HG03060 (cell line): ENCODE measurements around the gene KCNN3.

Source experiments
- ATAC-seq: cut with Tn5 transposase; IDR thresholded peaks from one replicate; pipeline ENCODE4 v1.9.1; 2021; ENCODE audit warnings: low read depth, moderate number of reproducible peaks; ENCODE audit not compliant: unreplicated experiment

KCNN3 gene

DNA sequence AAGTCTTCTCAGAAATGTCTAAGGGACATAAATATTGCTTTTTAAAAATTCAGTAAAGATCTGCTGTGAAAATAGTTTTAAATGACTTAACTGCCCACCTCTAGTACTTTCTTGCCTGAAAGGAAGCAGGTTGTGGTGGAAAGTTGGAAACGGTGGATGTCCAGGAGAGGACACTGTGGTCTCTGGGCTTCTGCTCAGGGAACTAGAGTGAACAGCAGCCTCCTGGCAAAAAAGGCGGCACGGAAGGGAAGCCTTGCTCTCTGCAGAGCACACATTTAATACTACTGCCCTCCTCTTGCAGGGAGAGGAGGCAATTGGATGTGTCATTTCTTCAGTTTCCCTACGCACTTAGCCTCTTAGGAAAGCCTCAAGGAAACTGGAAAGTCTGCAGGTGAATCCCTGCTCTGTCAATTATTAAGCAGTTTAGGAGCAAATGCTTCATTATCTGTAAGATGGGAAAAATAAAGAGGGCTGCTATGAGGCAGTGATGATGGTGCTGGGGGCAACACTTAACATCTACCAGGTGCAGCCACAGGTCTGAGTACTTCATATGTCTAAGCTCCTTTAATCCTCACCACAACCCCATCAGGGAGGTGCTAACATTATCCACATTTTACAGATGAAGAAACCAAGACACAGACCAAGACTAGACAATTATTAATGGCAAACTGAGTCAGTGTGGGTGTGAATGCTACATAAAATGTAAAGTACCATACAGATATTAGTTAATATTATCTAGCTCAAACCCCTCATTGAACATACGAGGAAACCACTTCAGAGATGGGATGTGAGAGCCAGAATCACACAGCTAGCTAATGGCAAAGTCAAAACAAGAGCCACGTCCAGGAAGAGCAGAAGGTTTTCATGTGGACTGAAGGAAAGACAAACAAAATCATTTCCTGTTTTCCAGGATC, 153.2 kb downstream of the KCNN3 start:
- ATAC-seq, result no peak

DNA sequence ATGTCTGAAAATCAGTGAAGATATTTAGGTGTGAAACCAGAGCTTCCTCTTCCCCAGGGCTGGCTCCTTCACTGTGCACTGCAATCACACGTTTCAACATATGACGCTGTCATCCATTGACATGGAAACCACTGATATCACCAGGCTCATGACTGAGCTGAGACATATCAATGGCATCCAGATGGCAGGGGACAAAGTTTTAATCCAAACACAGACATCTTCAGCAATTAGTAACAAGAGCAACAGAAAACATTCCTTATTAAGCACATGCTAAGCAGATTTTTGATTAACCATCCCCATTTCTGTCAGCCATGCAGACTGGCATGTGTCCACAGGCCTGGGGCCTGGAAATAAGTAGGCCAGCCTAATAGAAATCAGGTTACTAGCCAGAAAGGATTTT, 154.1 kb downstream of the KCNN3 start:
- no peak for ATAC-seq

DNA sequence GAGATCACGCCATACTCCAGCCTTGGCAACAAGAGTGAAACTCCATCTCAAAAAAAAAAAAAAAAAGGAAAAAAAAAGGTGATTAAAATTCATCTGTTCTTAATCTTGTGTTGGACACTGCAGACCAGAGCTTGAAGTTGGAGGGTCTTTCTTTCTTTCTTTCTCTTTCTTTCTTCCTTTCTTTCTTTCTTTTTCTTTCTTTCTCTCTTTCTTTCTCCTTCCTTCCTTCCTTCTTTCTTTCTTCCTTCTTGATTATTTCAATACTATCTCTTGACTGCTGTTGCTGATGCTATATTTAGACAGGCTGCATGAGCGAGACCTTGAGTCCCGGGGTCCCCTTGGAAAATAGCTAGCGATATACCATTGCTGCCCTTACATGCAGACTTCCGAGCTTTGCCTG, 154.7 kb downstream of the KCNN3 start:
- no peak for ATAC-seq

DNA sequence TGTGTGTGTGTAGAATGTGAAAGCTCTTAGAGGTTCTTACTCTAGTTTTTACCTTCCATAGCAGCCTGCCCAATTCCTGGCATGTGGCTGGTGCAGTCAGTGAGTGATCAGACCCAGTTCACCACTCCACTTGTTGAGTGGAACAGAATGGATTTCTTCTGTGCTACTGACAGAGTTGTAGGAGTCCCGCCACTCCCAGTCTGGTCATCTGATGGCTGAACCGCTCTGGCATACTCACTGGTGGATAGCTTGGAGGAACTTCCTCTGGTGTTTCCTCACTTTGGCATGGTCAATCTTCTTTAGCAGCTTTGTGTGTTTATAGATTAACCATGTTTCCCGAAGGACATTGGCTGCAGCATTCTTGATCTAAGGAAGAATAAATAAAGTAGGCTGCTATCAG, 155.4 kb downstream of the KCNN3 start:
- no peak for ATAC-seq

DNA sequence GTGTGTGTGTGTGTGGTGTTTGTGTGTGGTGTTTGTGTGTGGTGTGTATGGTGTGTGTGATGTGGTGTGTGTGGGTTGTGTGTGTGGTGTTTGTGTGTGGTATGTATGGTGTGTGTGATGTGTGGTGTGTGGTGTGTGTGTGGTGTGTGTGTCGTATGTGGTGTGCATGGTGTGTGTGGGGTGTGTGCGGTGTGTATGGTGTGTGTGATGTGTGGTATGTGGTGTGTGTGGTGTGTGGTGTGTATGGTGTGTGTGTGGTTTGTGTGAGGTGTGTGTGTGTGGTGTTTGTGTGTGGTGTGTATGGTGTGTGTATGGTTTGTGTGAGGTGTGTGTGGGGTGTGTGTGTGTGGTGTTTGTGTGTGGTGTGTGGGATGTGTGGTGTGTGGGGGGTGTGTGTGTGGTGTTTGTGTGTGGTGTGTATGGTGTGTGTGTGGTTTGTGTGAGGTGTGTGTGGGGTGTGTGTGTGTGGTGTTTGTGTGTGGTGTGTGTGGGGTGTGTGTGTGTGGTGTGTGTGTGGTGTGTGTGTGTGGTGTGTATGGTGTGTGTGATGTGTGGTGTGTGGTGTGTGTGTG, 155.9 kb downstream of the KCNN3 start:
- no peak for ATAC-seq

DNA sequence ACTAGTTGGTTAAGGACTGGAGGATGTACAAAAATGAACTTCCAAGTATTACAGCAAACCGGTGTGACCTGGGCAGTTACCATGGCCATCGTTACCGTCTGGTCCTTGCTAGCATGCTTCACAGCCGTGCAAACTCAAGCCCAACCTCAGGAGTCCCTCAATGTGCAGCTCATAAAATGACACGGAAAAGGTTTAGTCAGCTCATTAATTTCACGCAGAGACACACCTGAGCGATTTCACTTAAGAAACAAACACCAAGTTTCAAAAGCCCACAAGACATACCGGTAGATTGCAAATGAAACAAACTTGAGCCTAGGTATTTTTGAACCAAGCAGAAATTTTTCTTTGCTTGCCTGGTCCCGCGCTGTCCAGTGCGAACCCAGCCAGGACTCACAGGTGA, 157.1 kb downstream of the KCNN3 start:
- ATAC-seq, result no peak

DNA sequence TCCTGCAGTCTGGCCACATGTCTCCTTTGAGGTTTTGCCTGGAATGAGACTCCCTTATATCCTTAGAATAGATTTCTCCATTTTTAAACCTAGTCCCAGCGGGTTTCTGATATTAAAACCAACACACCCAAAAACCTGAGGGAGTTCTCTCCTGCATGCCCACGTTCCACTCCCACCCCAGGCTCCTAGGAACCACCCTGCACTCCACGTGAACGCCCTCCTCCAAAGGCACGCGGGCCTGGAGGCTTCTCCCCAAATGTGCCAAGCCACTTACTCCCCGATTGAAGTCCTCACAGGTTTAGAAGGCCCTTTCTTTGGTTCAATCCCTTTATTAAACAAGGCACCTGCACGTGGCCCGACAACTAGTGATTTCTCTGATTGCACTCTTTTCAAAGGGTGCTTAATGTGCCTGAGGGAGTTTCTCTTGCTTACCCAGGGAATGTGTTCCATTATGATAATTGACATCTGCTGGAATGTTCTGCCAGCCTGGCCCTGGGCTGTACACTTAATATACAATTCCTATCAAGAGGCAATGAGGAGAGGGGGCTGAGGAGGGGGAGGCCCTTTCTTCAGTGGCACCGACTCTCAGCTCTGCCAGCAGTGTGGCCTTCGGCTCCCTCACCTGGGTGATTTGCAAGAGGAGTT, 157.8 kb downstream of the KCNN3 start:
- ATAC-seq, result no peak

DNA sequence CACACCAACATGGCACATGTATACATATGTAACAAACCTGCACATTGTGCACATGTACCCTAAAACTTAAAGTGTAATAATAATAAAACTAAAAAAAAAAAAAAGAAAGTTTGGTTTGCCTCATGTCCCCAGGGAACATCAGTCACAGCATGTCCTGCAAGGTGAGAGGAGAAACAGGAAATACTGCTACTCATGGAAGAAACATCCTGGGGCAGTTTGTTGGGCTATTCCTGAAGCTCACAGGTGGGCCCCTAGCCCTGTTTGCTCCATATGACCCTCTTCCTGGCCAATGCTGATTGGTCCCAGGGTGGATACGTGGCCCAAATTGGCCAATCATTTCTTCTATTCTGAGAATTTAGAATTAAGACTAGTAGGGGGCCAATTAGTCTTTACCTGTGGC, 158.7 kb downstream of the KCNN3 start:
- ATAC-seq, result no peak

DNA sequence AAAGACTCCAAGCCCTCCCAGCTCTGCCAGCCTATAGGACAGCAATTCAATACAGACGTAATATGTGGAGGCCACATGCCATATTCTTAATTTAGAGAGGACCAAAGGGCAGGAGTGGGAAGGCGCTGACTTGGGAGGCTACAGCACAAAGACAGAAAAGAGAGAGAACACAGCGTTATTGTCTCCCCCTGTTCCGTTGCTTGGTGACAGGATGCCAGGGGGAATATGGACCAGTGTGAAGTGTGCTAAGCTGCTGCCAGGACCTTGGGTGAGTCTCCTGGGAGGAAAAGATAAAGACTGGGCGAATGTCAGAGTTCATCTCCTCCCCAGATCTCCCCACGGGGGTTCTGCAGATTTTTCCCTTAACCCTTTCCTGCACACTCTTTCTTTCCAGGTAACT, 160.0 kb downstream of the KCNN3 start:
- ATAC-seq, result no peak

DNA sequence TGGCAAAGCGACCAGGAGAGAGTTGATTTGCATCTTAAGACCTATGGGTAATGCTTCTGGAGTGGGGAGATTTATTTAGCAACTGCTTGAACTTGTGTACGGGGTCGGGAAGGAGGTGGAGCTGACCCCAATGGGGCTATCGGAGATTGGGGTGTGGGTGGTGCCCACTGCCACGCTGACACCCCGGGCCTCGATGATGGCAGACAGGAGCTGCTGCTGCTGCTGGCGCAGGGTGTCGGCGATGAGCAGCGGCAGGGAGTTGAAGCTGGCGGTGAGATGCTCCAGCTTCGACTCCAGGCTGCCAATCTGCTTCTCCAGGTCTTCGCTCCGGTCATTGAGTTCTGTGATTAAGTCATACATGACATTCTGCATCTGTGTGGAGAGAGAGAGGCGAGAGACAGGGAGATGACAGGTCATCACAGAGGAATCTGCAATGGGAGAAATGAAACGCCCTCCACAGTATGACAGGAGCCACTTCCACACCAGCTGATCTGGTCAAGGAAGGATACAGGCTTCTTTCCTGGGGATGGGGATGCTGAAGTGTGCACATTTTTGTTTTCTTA, 162.1 kb downstream of the KCNN3 start:
- ATAC-seq, result no peak

DNA sequence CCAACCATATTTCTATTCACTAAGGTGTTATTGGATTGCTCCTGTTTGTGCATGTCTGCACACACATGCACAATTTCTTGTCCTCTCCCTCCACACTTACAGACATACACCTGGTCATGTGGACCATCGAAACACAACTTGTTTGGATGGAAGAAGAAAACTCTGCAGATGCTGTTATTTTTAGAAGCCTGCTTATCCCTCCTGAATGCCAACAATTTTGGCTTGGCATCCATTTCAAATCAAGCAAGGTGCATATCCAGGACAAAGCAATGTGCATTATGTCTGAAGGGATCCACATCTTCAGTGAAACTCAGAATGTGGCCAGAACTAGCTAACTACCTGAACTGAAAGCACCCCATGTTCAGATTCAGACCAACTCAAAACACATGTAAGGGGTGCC, 163.2 kb downstream of the KCNN3 start:
- no peak for ATAC-seq

DNA sequence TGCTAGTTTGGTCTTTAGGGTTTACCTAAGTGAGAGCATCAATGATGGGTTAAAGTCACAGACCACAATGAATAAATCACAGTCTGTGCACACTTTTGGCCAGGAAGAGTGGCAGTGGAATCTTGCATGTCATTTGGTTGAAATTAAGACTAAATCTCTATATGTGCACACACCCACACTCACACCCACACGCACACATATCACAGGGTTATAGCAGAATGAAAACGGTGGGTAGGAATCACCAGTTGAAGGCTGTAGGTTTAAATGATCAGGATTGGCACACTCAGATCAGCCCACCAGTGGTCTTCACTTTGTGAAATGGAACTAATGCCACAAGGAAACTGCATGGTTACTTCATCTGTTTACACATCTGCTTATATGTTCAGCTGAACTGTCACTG, 164.5 kb downstream of the KCNN3 start:
- ATAC-seq, result no peak

DNA sequence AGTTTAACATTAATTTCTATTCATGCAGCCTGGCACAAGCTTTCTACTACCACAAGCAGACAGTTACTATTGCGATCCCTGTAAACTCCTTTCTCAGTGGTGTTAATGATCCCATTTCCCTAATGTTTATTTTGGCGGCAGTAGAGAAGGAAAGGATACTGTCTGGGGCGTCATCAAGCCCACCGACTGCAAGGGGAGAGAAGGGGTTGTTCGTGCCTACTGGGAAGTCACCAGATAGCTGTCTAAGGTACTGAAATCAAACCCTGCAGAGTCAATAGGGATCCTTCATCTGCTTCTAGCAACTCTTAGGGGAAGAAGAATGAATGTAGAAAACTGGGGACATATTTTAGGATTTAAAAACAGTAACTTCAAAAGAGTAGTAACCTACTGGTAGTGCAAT, 166.9 kb downstream of the KCNN3 start:
- no peak for ATAC-seq

DNA sequence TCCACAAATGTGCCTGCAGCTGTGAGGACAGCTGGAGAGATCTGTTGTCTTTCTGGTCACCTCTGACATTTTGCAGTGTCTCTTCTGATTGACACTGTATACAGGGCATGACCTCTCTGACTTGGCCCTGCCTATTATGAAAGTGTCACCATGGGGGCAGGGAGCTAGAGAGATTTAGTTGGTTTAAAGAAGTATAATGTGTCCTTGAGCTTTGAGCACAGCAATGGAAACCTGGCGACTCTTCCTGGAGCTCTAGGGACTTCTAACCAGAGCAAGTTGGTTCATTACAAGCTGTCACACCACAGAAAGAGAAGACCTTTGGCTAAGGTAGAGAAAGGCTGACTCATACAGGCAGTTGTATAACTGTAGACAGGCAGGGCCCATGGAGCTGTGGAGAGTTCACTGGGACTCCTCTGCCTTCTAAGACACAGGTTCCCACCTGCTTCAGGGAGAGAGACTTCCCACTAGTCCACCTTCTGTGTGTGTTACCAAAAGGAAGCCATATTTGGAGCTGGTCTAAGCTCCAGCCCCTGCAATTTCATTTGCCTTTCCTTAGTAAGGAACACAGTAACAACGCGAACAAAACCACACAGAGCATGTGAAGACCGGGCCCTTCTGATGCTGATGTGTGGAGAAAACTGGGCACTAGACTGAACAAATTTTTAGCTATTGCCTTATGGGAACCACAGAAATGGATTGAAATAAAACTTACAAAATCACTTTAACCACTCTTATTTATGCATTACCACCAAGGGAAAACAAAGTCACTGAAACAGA, 171.6 kb downstream of the KCNN3 start:
- no peak for ATAC-seq

DNA sequence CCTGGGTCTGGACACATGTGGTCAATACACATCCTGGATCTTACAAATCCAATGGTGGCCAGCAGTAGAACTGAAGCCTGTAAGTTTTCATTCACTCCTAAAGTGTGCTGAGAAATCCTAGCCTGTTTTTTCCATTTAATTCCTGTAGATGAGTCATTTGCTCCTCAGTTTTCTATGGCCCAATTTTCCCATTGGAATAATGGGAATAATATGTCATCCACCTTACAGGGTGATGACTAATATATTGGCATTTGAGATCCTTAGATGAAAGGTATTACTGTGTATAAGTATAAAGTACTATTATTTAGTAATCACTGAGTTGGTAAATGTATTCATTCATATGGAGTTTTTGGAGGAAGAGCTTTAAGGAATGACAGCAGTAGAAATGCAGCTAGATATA, 172.4 kb downstream of the KCNN3 start:
- ATAC-seq, result no peak

DNA sequence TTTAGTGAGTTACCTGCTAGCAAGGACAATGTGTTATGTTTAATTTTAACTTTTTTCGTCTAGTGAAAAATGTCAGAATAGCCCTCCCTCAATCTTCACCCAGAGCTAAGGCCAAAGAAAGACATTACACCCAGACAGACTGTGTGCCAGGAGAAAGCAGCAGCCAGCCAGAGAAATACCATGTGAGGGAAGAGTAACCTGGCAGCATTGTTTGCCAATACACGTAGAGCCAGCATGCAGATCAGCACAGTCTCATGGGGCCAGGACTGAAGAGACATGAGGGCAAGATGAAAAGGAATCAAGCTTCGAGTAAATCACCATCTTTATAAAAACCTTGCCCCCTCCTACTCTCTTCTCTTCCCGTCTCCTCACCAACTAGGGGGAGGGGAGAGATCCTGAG, 173.6 kb downstream of the KCNN3 start:
- ATAC-seq, result no peak

DNA sequence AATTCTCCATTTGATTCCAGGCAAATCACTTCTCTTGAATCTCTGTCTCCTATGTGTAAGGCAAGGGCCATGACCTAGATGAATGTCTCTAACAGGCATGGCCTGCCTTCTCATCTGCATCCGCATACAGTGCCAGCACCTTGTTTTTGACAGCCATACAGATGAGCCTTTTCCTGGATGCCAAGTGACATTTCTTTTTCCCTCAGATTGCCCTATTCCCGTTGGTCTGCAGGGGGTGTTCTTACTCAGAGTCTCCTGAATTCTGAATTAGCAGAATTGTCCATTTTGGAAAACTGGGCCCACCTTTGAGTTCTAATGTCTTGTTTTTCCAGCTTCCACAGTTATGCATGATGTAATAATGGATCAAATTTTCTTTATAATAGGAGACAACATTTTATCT, 174.1 kb downstream of the KCNN3 start:
- ATAC-seq, result no peak

DNA sequence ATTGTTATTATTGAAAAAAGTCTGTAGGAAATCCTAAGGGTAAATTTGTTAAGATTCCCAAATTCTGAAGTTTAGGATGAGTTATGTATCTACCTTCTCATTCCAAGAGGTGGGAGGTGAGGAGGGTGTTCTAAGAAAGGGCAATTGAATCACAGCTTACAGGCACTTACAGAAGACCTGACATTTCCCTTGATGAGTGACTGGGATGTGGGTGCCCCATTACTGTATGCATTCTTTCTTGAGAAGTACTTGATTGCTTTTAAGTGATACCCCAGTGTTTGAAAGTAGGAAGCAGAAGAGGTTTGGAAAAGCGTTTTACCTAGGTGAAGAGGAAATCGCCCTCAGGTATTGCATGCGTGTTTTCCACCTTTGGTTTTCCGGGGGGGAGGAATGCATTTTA, 175.1 kb downstream of the KCNN3 start:
- ATAC-seq, result no peak

DNA sequence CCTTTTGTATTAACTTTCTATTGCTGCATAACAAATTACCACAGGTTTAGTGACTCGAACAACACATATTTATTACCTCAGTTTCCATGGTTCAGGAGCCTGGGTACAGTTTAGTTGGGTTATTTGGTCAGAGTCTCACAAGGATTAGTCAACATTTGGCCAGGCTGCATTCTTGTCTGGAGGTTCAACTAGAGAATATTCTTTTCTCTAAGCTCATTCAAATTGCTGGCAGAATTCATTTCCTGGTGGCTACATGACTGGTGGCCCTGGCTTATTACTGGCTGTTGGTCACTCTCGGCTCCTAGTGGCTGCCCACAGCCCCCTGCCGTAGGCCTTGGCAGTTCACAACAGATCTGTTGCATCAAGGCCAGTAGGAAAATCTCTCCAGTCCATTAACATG, 181.0 kb downstream of the KCNN3 start:
- ATAC-seq, result no peak

DNA sequence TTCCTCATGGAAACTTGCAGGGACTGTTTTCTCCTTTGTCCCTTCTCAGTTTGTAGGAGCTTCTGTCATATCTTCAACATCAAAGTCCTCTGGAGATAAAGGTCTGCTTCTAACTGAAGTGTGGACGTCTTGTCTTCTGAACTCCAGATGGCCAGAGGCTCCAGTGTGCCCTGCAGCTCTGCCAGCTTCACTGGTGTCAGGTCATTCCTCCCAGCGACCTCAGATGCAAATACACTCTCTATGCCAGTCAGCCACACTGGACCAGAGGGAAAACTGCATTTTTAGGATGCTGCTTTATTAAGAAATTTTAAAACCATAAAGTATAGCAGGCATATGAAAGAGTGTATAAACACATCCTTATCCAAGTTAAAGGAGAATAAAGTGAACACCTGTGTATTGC, 183.6 kb downstream of the KCNN3 start:
- no peak for ATAC-seq

DNA sequence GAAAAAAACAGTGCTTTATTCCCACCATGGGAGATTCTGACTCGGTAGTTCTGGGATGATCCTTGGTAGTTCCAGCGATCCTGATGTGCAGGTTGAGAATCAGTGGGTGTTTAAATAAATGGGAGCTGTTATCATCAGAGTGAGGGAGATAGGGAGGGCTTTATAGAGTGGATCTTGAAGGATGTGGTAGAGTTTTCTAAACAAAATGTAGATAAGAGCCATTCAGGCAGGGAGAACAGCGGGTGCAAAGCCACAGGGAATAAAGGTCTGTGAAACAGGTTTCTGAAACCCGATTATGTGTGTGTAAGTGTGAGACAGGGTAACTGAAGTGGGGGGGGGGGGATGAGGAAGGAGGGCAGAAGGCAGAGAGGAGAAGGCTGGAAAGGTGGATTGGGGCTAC, 186.3 kb downstream of the KCNN3 start:
- ATAC-seq, result no peak
